Bronchial epithelial cell (primary cell): ENCODE results near the gene MYZAP. TPM values are rescaled to one million over a fixed set of nuclear protein-coding genes. Genes with fewer than 3 reads are reported as not detected.
A peak's percentile ranks its signal among the peaks of the same experiment; 100 is the strongest.

Experiments
- DNase-seq: peaks from one replicate; pipeline ENCODE4 v3.0.0-alpha.2; 2010; ENCODE audit warnings: low read depth
- FAIRE-seq: peaks from 2 replicates; lab custom pipeline; 2011; peaks lifted over from hg19 to GRCh38; lab: Jason Lieb, UNC
- H3K27me3 ChIP-seq: 2 replicates; pipeline ENCODE4 v1.5.1; 2011; ENCODE audit warnings: low read length; ENCODE audit not compliant: control insufficient read depth, insufficient read depth
- H3K36me3 ChIP-seq: 2 replicates; pipeline ENCODE4 v1.5.1; 2011; ENCODE audit warnings: low read length; ENCODE audit not compliant: control insufficient read depth, insufficient read depth
- H3K4me3 ChIP-seq: 2 replicates; pipeline ENCODE4 v1.5.1; 2011; ENCODE audit warnings: mild to moderate bottlenecking, low read depth, low read length, control low read depth
- total RNA-seq: library from RNA; depleted of rRNA; stranded (reverse); fragments of >200 nt; gene quantifications from 2 replicates; pipeline ENCODE4 v1.2.1, GENCODE V29; 2014
- TF ChIP-seq, protein P1 (sequence below): IDR thresholded peaks from 2 replicates; pipeline ENCODE4 v1.5.1; 2011; ENCODE audit warnings: mild to moderate bottlenecking, moderate library complexity, low read length, control low read depth, inconsistent platforms; ENCODE audit not compliant: insufficient read depth, severe bottlenecking

Gene MYZAP
- total RNA-seq, 1 donor from 2014 or later: 2.4 TPM

DNA sequence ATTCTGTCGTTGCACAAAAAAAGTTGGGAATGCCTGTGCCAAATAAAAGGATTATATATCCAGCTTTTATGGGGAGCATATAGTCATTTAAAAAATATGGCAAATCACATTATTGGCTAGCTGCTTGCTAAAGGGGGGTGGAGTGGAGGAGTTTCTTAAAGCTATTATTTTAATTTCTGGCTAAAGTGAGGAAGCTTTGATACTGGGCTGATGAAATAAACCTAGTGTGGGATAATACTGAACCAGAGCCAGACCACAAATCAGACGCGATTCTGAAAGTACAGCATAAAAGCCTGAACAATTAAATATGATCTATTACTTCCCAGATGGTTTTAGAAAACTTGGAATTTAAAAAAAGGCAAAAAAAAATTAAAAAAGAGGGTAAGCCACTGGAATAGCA lies 129.2 kb downstream of the MYZAP start:
- H3K27me3 ChIP-seq: no peaks in the 10 kb centered on the region
- DNase-seq (no peak), FAIRE-seq (no peak)
- H3K4me3 ChIP-seq: no peak overlapping the region
- H3K36me3 ChIP-seq: no peaks in the 10 kb centered on the region
- TF ChIP-seq, protein P1, sequence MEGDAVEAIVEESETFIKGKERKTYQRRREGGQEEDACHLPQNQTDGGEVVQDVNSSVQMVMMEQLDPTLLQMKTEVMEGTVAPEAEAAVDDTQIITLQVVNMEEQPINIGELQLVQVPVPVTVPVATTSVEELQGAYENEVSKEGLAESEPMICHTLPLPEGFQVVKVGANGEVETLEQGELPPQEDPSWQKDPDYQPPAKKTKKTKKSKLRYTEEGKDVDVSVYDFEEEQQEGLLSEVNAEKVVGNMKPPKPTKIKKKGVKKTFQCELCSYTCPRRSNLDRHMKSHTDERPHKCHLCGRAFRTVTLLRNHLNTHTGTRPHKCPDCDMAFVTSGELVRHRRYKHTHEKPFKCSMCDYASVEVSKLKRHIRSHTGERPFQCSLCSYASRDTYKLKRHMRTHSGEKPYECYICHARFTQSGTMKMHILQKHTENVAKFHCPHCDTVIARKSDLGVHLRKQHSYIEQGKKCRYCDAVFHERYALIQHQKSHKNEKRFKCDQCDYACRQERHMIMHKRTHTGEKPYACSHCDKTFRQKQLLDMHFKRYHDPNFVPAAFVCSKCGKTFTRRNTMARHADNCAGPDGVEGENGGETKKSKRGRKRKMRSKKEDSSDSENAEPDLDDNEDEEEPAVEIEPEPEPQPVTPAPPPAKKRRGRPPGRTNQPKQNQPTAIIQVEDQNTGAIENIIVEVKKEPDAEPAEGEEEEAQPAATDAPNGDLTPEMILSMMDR: no peak

DNA sequence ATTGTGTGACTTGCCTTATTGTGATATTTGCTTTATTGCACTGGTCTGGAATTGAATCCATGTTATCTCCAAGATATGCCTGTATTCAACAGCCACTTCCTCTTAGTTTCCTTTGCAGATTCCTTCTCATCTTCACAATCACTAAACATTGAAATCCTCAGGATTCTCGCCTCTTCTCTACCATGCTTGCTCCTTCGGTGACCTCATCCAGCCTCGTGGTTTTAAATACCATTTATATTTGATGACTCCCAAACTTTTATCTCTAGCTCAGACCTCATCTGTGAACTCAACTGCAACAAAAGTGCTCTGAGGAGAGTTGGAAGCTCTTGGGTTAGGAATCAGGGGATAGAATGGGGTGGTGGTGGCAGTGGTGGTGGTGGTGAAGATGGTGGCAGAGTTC lies 134.7 kb downstream of the MYZAP start:
- FAIRE-seq (no peak), DNase-seq (no peak)
- no peaks in the 10 kb centered on the region for H3K27me3 ChIP-seq
- H3K36me3 ChIP-seq: no peaks in the 10 kb centered on the region
- no peak overlapping the region for H3K4me3 ChIP-seq
- TF ChIP-seq, protein P1: no peak

DNA sequence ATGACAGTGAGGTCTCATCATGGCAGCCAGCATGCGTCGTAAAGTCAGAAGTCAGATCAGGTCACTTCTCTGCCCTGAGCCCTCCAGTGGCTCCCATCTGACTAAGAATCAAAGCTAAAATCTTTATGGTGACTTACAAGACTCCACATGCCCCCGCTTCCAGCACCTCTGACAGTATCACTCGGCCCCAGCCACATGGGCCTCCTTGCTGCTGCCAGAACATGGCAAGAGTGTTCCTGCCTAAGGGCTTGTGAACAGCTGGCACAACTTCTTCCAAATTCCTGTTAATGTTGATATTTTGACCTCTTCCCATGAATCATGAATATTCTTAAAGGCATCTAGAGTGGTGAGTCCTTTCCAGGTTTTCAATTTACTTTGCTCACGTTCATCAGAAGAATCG lies 135.3 kb downstream of the MYZAP start:
- peak; percentile 88 for DNase-seq
- no peak for FAIRE-seq

DNA sequence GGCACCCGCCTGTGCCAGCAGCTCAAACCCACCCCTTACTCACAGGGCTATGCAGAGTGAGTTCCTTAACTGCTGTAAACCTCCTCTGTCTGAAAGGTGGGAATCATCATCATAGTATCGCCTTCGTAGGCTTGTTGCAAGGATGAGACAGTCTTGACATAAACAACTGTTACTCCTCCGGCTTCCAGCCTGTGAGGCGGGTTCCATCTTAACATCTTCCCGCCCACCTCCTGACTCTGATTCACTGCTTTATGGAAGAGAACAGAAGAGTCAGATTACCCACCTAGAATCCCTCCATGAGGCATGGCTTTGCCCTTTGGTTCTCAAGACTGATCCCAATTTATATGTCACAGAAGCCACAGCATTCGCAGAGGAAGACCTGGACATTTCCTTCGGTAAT lies 136.7 kb downstream of the MYZAP start:
- H3K27me3 ChIP-seq: no peaks in the 10 kb centered on the region
- H3K36me3 ChIP-seq: no peaks in the 10 kb centered on the region
- H3K4me3 ChIP-seq: no peak overlapping the region
- no peak for DNase-seq
- TF ChIP-seq, protein P1: no peak
- peak; percentile 13 for FAIRE-seq

More for the DNA sequence above, 135.3 kb downstream of the MYZAP start:
- Histone ChIP-seq H3K27me3 (no peaks in the 10 kb centered on the region), H3K36me3 (no peaks in the 10 kb centered on the region), H3K4me3 (no peak overlapping the region)
- TF ChIP-seq, protein P1: no peak

DNA sequence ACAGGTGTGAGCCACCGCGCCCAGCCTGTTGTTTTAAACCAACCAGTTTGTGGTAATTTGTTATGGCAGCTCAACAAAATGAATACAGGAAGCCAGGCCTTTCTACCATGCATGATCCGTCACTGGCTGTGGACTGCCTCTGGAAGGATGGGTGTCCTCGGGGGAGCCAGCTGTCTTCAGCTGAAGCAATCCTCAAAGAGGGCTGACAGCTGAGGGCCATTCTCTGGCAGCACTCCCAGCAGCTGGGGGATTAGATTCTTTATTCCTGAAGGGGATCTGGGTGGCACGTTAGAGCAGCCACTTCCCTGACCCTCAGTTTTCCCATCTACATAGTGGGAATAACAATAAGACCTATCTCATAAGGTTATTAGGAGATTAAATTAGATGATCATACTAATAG lies 139.2 kb downstream of the MYZAP start:
- TF ChIP-seq, protein P1: no peak
- FAIRE-seq (no peak), DNase-seq (no peak)

DNA sequence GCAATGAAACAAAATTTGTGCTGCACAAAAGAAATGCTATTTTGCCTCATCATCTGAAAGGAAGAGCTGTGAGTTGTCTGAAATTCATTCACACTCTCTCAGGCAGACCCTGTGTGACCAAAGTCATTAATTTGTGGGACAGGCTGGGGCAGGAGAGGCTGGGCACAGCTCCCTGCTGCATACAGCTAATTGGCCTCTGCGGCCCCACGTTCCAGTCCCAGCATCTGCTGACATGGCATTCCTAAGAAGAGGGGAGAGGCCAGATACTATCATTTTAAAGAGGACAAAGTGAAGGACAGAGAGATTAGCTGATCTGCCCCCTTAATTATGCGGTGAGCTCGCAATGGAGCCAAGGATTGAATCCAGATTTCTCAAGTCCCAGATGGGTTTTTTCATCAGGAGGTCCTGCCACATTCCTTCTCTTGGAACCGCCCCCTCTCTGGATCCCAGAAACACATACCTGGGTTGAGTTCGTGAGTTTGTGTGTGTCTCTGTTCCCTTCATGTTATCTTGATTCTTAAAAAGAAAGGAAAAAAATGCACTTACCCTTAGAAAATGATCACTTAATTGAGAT lies 139.9 kb downstream of the MYZAP start:
- TF ChIP-seq, protein P1: no peak
- Histone ChIP-seq H3K4me3 (no peak overlapping the region), H3K36me3 (no peaks in the 10 kb centered on the region), H3K27me3 (no peaks in the 10 kb centered on the region)
- FAIRE-seq (no peak), DNase-seq (no peak)

More for the DNA sequence above, 139.2 kb downstream of the MYZAP start:
- Histone ChIP-seq H3K36me3 (no peaks in the 10 kb centered on the region), H3K4me3 (no peak overlapping the region), H3K27me3 (no peaks in the 10 kb centered on the region)
